ENCODE results near the gene KLK12.
A peak's percentile ranks its signal among the peaks of the same experiment; 100 is the strongest.

The KLK12 gene, protein sequence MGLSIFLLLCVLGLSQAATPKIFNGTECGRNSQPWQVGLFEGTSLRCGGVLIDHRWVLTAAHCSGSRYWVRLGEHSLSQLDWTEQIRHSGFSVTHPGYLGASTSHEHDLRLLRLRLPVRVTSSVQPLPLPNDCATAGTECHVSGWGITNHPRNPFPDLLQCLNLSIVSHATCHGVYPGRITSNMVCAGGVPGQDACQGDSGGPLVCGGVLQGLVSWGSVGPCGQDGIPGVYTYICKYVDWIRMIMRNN

GRCh38 chr19:51034704-51035103 is at the start of gene KLK12:
TSS of gene KLK12 (minus strand) at chr19:51035002. CDS start at chr19:51034621, 381 bp downstream.
- DNase-seq, result no peak

DNA sequence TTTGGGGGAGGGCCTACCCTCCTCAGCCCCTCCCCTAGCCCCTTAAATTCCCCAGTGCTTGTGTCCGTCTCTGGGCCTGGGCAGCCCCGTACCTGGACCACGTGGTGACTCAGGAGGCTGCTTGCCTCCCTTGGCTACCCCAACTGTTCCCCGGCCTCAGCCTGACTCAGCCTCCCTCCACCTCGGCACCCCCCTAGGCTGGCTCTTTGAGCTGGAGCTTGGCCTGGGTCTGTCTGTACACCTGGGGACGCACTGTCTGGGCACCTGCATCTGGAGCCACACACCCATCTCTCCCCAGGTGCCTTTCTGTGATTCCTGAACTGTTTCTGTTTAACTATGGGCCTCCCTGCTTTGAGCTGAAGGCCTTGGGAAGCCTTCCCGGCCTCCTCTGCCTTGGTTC is 49.7 kb upstream of the KLK12 start:
- DNase-seq, result no peak

DNA sequence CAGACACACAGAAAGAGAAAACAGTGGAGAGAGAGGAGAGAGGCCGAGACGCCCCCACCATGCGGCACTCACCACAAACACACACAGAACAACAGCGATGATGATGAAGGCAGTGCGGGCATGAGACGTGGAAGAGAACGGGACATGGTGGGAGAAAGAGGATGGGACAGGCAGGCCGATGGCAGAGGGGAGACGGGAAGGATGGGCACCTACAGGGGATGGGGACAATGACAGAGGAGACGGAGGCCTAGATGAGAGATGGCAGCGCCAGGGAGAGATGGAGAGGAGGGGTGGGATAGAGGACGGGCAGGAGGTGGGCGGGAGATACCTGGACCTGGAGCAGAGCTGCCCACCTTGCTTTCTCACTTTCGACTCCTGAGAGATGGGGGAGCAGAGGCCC is 49.0 kb upstream of the KLK12 start:
- DNase-seq, result no peak

- DNase-seq, result no peak
Observed at GRCh38 chr19:51083181-51083580, 48.4 kb upstream of the KLK12 start.

DNA sequence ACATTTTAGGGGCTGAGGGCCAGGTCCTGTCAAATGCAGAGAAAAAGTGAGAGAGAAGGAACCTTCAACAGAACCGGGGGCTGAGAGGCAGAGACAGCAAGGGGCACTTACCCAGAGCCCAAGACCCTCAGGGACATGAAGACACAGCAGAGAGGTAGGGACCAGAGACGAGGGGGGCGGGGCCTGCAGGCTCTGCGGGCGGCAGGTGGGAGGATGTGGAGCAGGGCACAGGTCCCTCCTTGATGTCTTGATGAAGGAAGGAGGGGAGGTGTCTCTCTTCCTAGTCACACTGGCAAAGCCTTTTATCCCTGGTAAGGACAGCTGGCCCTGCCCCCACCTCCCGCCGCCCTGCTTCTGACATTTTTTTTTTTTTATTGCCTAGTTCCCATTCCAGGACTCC is 47.8 kb upstream of the KLK12 start, which contains the start of gene KLK14:
Gene KLK14 (minus strand): TSS at position 277 of the 400 bp plus-strand sequence. CDS start 273 bp downstream, at position 4.
- DNase-seq, result no peak

DNA sequence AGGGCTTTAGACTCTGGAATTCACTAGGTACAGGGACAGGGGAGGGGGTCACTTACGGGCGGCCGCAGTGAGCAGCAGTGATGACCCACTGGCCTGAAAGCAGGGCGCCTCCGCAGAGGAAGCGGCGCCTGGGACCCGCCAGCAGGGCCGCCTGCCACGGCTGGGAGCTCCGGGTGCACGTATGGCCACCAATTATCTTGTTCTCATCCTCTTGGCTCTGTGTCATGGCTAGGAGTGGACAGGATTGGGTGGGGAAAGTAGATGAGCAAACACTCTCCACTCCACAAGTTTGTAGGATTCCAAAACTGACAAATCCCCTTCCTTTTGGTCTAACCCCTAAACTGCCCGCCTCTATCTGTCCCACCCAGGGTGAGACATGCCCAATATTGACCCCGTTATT is 46.7 kb upstream of the KLK12 start:
- no peak for DNase-seq

- DNase-seq, result peak; percentile 79
Observed at GRCh38 chr19:51079481-51080110, 44.8 kb upstream of the KLK12 start.

DNA sequence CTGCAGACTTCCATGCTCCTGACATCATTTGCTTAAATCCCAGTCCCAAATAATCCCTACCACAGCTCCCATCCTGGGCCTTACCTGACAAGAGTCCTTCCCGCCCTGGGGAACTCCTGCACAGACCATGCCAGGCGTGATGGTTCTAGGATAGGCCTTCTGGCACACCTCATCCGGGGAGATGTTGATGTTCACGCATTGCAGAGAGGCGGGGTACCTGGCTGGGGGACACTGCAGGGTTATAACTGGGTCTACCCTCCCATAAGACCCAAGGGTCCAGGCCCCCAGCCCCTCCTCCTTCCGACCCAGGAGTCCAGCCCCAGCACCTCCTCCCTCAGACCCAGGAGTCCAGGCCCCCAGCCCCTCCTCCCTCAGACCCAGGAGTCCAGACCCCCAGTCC is 43.9 kb upstream of the KLK12 start:
- no peak for DNase-seq

DNA sequence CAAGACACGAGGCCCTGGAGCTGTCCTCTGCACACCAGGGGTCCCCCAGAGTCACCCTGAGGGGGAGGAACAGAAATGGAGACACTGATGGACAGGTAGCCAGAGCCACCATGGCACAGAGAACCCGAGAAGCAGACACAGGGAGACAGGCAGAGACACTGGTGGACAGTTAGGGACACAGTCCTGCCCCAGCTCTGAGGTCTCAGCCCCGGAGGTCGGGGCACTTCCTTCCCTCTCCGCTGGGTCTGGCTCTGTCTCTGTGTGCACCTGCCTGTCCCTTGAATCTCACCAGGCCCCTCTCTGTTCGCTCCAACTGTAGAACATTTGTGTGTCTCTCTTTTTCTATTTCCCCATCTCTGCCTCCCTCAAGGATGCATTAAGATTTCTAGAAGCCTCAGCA is 43.3 kb upstream of the KLK12 start:
- no peak for DNase-seq

DNA sequence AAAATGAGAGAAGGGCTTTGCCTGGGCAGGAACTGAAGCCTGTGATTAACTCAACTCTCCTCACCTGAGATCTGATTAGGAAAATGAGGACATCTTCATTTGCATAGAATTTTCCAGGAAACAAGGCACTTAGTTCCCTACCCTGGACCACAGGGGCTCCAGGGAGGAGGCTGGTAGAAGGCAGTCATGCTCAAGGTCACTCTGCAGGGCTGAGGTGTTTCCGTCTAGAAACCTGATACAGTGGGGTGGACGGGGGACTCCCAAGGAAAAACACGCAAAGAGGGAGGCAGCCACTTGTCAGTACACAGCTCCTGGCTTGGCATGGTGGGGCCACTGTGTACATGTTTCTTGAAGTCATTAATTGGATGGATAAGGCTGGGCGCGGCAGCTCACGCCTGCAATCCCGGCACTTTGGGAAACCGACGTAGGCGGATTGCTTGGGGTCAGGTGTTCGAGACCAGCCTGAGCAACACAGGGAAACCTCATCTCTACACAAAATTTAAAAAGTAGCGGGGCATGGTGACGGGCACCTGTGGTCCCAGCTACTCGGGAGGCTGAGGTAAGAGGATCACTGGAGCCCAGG is 41.9 kb upstream of the KLK12 start:
- no peak for DNase-seq

- DNase-seq, result no peak
Observed at GRCh38 chr19:51075998-51076397, 41.2 kb upstream of the KLK12 start.

DNA sequence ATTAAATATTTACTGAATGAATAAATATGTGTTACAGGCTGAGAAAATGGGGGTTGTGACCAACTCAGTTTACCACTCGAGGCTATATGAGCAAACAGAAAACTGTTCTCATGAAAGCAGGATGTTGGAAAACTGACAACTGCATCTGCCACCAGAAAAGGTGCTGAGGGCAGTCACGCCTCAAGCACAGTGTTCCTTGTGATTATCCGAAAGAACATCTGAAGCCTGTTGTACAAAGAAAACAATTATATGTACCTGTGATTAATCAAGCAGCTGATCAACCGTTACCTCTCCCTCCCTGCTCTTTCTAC is 36.2 kb upstream of the KLK12 start:
- DNase-seq, result no peak

GRCh38 chr19:51070334-51071094 is 35.7 kb upstream of the KLK12 start:
- DNase-seq, result peak; percentile 21

GRCh38 chr19:51066393-51067186 is 31.8 kb upstream of the KLK12 start:
- DNase-seq, result no peak

GRCh38 chr19:51065221-51065960 is 30.6 kb upstream of the KLK12 start:
- DNase-seq, result no peak

GRCh38 chr19:51064534-51065220 is 29.9 kb upstream of the KLK12 start, which contains the start of gene KLK13:
TSS of gene KLK13 (minus strand) at chr19:51065092. CDS start at chr19:51065067, 25 bp downstream.
- DNase-seq, result no peak

GRCh38 chr19:51063664-51064063 is 28.9 kb upstream of the KLK12 start:
- DNase-seq, result no peak

DNA sequence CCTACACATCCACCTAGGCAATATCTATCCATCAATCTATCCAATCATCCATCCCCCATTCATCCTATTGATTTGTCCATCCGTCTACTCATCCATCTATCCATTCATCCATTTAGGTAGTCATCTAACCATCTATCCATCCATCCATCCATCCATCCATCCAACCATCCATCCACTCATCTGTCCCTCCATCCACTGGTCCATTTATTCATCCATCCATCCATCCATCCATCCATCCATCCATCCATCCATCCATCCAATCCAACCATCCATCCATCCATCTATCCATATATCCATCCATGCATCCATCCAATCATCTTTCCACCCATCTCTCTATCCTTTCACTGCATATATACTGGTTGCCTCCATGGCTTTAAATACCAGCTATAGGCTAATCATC is 26.2 kb upstream of the KLK12 start:
- no peak for DNase-seq

GRCh38 chr19:51060336-51060735 is 25.5 kb upstream of the KLK12 start:
- DNase-seq, result no peak

- DNase-seq, result no peak
Observed at GRCh38 chr19:51059715-51060114, 24.9 kb upstream of the KLK12 start.

GRCh38 chr19:51055866-51056265 is 21.1 kb upstream of the KLK12 start:
- DNase-seq, result no peak

DNA sequence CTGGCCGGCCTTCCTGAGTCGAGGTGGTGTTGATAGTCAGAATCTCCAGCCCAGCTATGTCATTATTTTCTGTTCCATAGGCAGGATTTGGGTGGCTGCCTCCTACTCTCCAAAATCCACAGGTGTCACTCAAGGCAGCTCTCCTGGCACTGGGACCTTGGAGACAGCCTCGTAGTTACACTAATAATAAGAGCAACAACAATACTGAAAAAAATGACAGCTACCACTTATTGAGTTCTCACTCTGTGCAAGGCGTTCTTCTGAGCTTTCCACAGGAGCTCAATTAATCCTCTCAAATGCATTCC is 12.2 kb upstream of the KLK12 start:
- DNase-seq, result no peak

Data from SHP77 treated with DMSO at 0.1 percent for 48 hours (cell line).